T follicular helper cell (primary cell): ENCODE measurements around the gene VPS13D.

ENCODE experiments used
- DNase-seq: peaks from one replicate; pipeline ENCODE4 v3.0.0-alpha.2; 2020; ENCODE audit warnings: low read depth

Gene VPS13D

DNA sequence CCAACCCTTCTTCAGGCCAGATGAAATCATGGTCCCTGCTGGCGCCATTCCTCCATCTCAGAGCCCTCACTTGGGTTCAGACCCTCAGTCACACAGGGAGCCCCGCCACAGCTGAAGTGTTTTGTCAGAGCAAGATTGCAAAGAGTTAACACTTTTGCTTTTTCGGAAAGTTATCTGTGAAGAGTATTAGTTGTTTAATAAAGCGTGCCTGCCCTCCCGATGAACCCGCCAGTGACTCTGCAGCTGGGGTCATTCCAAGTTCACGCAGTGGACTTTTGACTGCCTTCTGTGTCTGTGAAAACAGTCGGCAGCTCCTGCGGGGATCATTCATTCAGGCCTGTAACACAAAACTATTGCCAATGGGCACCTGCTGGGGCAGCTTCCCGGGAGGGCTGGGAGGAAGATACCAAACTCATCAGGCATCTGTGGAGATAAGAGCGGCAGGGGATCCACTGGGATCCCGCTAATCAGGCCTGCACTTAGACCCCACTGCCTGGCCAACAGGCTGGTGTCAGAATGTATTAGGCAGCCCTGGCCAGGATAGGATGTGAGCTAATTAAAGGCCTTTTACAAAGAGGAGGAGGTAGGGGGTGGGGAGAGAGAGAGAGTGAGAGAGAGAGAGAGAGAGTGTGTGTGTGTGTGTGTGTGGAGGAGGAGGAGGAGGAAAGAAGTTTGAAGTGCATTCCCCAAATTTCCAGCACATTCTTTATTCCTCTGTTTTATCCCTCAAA lies 203.7 kb downstream of the VPS13D start:
- DNase-seq = no peak

DNA sequence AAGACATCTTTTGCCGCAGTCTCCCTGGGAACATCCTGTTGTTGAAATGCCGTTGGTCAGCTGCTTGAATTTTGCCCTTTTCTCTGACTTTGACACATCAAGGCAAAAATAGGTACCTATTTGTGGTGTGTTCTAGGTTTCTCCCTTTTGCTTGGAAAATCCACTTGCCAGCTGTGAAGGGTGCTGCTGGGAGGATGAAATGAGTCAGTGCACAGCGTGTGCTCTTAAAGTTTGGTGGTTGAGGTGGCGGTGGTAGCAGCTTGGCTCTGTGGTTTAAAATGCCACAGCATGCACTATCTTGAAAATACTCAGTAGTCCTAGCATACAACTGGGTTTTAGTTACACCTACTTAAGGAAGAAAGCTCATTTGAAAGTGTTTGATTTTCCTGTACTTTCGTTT lies 204.3 kb downstream of the VPS13D start:
- peak; percentile 4 for DNase-seq

DNA sequence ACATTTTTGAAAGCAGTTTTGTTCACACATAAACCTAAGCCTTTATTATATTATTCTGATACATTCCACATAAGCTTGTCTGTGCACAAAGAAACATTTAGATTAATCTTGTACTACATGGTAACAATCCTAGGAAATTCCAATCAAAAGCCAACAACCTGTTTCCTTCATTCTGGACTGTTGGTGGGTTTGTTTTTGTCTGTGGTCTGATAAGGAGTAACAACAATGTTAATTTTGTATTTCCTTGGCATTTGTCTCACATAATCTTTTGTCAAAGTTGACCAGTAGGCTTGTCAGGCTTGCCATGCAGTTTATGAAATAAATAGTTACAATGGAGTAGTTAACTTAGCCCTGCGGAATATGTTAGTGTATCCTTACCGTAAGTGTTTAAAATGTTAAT lies 204.9 kb downstream of the VPS13D start:
- no peak for DNase-seq

DNA sequence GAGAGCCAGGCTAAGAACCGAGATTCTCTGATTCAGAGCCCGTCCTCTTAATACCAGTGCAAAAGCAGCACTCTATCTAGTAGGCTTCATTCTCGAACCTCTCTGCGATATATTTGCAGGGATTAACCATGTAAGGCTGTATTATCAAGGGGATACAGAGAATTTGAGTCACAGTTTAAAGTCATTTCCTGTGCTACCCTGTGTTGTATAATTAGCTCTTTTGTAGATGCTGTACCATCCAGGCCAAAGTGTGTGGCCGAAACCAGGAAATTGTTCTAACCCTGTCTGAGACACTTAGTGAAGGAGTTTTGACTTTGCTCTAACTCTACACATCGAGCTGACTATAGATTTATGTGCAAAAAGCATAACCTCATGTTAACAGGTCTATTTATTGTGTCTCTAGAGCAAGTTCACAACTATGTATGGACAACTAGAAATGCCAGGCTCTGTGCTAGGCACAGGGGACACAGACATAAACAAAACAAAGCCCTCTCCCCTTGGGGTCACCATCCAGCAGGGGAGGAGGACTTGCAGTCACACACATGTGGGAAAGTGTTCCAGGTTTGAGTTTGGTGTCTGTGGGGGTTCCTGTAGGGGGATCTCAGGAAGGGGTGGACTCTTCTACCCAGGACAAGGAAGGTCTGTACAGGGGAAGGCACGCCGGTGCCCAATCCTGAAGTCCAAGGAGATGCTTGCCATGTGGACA lies 206.0 kb downstream of the VPS13D start:
- no peak for DNase-seq

DNA sequence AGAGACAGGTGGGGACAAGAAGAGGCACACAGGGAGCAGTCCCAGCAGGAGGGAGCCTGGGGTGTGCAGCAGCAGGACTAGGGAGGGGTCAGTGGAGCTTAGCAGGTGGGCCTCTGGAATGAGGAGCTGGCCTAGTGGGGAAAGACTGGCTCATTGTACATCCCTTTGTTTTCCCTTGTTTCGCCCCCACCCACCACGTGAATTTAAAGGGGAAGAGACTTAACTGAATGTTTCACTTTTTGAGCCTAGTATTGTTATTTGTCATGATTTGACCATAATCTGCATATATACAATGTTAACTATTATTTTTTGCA lies 206.5 kb downstream of the VPS13D start:
- no peak for DNase-seq

DNA sequence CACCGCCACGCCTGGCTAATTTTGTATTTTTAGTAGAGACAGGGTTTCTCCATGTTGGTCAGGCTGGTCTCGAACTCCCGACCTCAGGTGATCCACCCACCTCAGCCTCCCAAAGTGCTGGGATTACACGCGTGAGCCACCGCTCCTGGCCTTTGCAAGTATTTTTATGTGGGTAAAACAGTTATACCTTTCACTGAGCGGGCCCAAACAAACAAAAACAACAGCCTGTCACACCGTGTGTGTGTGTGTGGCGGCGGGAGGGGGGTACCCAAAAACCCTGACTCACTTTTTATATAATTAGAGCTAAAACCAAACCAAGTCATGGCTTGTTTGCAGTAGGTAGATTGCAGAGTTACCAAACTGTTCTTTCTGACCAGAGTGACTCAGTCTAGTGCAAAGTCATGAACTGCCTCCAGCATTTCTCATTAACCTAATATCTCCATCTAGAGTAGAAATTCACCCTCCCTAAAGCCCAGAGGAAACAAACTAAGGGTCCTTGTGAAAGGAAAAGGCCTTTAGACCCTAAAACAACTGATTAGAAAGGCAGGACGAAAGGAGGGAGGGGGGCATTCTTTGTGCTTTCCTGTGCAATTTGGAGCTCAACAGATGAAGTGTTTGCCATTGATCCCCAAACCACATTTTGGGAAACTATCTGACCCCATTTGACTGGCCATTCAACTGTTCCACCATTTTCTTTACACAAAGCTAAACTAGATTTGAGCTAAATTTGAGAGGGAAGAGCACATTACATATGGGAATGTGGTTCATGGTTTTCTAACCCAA lies 207.2 kb downstream of the VPS13D start:
- DNase-seq = no peak

DNA sequence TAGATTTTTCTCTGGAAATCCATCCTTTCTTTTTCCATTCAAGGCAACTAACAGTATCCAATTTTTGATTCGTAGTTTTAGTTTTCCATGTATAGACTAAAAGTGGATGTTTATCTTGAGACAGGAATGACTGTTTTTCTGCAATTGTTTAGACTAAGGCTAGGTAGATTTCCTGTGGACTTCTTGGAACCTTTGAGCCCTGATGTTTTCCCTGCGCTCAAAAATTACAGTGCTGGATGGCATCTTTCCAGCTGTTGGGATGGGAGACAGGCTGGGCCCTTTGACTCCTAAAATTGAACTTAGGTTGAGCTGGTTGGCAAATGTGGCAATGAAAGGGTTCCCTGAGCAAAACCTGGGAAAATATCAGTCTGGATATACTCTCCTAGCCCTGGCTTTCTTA lies 207.8 kb downstream of the VPS13D start:
- no peak for DNase-seq

DNA sequence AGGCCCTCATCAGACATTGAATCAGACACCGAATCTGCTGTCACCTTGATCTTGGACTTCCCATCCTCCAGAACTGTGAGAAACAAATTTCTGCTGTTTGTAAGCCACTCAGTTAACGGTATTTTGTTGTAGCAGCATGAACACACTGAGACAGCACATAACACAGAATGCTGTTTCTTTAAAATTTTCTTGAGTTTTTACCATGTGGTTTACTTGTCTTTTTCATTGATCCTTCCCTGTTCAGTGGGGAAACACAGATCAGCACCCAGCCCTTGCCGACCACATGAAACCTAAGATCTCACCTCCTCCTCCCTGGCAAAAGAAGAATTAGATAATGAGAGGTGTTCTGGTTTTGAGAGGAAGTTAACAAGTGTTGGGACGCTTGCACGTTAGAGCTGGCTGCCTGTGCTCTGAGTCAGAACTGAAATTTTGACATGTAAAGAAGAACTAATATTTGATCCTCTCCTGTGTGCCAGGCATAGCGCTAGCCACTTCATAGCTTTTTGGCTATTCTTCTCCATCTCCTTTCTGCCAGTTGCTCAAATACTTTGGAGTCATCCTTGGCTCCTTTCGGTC lies 208.6 kb downstream of the VPS13D start:
- no peak for DNase-seq

DNA sequence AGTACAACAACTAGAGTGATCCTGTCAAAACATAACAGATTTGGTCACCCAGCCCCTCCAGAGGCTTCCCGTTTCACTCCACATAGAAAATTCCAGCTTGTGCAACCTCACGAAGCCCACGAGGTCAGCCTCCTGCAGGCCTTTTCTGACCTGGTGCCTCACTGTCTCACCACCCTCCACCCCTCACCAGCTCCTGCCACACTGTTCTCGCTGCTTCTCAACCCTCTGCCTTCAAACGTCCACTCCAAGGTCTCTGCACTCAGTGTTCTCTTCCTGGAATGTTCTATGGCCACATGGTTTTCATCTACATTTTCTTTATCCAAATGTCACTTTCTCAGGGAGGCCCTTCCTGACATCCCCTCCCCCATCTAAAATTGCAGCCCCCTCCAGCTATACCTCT lies 209.2 kb downstream of the VPS13D start:
- DNase-seq = no peak

DNA sequence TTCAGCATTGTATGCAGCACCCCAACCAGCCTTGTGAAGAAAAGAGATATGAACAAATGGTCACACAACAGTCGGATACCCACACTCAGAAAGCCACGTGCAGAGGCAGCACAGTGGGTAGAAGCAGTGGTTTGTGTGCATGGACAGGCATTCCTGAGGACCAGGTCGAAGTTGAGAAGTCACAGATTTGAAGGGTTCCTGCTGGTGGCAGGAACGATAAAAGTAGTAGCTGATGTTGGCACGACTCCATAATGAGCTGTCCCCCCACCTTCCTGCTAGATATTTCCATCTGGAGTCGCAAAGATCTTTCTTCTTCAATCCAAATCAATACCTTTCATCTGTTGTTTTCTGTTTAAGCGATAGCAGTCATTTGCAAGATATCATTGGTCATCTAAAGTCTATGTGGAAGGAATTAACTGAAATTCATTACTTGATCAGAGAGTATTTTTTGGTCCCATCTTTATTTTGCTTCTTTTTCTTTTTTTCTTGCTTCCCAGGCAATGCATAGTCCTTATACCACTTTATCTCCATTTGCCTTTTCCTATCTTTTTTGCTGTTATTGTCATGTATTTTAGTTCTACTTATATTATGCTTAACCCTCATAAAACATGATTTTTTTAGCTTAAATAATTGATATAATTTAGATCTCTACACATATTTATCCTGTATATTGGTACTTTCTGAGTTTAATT lies 211.7 kb downstream of the VPS13D start:
- no peak for DNase-seq

DNA sequence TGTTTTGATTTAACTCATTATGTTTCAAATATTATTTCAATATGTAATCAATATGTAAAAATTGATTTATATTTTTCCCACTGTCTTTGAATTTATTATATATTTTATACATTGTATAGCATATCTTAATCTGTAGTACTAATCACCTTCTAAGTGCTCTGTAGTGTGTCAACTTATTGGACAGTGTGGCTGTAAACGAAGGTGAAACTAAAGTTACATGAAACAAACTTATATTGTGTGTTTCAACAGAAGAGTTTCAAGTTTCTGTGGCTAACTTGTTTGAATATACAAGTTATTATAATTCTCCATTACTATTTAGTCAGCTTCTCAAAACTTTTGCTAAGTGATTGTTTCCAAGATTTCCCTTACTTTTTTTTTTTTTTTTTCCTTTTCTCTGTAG lies 212.4 kb downstream of the VPS13D start:
- DNase-seq = no peak

DNA sequence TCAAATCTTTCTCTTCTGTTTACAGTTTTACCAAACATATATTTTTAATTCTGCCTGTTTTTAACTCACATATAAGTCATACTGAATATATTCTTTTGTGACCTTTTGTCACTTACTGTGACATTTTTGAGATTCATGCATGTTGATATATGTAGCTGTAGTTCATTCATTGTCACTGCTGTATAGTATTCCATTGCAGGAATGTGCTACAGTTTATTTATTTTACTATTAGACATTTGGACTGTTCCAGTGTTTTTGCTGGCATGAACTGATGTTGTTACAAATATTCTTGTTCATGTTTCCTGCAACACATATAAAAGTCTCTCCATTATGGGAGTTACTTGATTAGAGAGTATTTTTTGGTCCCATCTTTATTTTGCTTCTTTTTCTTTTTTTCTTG lies 213.3 kb downstream of the VPS13D start:
- DNase-seq = no peak

DNA sequence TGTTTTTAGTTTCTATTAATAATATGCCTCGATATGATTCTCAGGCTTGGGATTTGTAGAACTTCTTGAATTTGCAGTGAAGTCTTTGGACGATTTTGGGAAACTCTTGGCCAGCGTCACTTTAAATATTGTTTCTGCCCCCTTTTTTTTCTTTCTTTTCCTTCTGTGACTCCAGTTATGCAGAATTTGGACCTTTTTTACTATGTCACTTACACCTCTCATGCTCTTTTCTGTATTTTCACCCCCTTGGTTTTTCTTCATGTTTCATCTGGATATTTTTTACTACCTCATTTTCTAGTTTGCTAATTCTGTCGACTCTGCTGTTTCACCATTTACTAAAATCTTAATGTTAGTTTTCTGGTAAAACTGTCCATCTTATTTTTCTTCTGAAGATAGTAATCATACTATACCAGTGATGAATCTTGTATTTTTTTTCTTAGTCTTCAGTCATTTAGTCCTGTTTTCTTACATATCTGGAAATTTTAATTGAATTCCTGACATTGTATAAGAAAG lies 214.6 kb downstream of the VPS13D start:
- no peak for DNase-seq

DNA sequence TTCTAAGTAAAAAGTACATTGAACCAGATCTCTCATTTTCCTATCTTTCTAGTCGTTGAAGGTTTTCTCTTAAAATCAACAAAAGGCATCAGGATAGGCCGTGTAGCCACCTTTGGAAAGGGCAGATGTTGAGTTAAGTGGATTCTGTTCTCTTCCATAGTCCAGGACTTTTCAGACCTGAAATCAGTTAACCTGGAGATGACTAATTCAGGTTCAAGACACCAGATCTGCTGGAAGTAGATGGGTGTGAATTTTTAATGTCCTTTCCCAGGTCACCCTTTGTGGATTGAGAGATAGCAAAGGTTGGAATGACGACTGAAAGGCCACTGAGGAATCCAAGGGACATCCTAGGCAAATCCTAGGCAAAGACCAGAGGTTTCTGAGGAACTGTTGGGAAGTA lies 215.4 kb downstream of the VPS13D start:
- DNase-seq = no peak

DNA sequence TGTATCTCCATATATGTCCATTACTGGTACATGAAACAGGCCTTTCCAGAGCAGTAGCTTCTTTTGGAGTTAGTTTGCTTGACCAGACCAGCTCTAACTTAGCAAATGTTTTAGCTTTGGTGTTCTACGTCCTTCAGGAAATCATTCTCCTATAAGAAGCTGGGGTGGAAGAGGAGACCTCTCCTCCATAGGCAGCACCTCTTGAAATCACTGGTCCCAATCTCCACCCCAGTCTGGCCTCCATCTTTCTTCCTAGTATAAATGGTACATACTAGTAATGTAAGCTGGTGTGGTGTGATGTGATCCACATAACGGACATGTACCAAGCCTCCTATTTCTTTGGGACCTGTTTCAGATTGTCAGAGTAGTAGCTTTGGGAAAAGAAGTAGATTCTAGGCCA lies 216.8 kb downstream of the VPS13D start:
- DNase-seq = no peak

DNA sequence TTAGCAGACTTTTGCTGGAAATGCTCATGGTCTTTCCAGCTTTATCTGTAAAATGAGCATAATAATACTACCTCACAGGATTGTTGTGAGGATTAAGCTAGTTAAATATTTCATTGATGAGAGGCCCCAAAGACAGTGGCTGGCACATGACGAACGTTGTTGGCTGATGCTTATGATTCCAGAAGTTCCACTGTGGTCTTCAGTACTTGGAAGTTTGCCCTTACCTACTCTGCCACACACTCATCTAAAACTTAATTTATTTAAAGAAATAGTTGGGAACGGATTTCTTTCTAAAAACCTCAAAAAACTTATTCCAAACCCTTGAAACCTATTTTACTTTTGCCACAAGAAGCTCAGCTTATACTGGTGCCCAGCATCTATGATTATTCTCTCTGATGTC lies 217.5 kb downstream of the VPS13D start:
- DNase-seq = no peak

DNA sequence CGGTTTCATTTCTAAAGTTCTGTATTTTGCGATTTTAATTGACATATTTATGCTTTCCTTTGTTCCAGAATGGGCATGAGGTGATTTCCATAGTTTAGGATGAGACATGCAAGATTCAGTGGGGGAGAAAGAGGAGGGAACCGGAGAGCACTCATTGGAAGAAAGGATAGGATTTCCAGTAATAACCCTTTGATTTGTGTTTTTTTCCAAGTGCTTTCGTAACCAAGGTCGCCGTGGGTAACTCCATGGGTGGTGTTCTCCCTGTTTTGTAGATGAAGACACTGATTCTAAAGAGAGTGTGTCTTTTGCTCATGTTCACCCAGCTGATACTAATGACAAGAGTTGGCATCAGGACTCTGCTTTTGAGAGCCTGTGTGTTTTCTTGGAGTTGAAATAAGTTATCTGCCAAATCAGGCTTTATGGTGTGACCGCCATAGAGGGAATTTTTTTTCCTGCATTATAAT lies 218.1 kb downstream of the VPS13D start:
- no peak for DNase-seq

DNA sequence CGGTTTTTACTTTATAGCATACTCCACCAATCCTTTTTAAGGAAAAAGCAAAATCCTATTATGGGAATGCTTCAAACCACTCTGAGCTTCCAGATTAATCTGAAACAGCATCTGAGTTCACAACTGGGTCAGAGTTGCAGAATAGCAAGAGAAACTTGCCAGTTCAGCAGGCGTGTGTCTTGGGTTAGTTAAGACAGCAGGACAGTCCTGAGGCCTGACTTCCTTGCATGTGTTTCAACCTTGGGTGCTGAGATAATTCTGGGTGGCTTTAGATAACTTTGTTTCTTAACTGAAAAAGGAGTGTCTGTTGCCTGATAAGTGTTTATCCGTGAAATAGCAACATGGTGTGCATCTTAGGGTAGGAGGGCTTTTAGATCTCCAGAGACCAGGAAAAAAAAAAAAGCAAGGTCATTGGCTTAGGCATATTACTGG lies 218.9 kb downstream of the VPS13D start:
- no peak for DNase-seq

DNA sequence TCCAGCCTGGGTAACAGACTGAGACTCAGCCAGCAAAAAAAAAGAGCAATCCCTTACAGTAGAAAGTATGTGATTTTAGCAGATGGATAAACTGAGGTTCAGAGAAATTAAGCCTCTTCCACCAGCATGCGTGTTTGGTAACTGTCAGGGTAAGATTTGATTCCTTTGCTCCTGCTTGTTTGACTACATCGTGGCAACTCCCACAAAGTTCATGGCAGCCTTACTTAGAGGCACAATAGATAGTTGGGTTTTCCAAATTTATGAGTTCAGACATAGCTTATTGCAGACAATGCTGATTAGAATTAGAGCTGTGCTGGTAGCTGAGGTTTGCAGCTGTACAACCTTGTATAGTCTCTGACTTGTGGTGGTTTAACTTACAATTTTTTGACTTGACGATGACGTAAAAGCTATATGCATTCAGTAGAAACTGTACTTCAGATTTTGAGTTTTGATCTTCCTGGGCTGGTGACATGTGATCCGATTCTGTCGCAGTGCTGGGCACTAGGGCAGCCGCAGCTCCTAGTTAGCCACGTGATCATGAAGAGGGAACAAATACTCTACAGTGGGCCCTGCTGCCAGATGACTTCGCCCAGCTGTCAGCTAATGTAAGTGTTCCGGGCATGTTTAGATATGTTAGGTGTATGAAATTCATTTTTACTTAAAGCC lies 220.4 kb downstream of the VPS13D start:
- no peak for DNase-seq

DNA sequence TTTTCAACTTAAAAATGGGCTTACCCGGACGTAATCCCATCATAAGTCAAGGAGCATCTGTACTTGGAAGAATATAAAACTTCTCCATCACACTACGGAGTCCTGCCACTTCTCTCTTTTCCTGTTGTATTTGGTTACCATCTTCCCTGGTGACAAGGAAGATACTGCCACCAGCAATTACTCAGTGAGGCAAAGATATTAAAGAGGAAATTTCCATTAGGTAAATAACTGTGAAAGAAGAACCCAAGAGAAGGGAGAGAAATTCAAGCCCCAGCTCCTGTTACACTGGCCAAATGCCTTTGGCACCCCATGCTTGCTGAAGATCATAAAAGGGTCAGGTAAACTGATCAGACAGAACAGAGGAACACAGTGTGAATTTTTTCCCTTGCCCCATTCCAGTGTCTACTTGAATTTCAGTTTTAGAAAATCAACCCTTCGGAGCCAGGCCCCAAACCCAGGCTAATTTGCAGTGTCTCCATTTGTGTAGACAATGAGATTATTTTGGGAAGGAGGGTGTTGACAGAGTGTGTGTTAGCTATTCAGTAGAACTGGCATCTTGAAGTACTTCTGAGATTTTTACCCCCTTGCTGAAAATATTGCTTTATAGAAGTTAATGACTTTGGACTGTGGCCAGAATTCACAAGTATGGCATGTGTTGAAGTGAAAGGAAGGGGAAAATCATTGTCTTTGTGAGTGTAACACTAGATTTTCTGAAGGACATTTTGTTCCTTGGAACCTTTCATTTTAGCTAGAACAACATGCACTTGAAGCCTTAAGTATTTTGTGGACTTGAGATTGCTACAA lies 221.1 kb downstream of the VPS13D start:
- no peak for DNase-seq

DNA sequence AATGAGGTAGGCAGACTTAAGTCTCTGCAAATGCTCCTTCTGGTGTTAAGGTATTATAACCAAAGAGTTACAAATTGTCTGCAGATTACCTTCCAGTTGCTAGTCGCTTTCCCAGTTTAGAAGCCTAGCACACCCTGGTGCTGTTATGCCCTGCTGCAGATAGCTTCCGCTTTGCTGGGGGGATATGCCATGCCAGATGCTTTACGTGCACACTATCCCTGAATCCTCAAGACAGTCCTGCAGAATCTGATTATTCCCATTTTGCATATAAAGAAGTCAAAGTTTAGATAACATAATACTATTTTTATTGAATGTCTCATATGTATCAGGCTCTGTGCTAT lies 221.7 kb downstream of the VPS13D start:
- no peak for DNase-seq
